Measurements from ENCODE around the gene HARBI1. TPM values are rescaled to one million over a fixed set of nuclear protein-coding genes. Genes with fewer than 3 reads are reported as not detected.

Gene HARBI1
- polyA plus RNA-seq, 1 of the 3 experiments (the other 2 are of a cell fraction), result 2.4 TPM

- H3K36me3 ChIP-seq (replicated peaks in 1 of 2; ENCODE audit: control insufficient read depth in 1 of 2, insufficient read depth in 2 of 2, low read length in 1 of 2), result peaks cover 24 to 66% of the 10 kb centered on the region in 2 experiments
- peaks cover 0 to 11% of the 10 kb centered on the region in 2 experiments; a peak in 1 of 4 replicates for H3K4me1 ChIP-seq (ENCODE audit: control insufficient read depth in 1 of 2, insufficient read depth in 2 of 2, low read depth in 1 of 2, low read length in 1 of 2)
- H3F3A ChIP-seq (replicated peaks; ENCODE audit: insufficient read depth), result peaks cover 11% of the 10 kb centered on the region
- H3K27ac ChIP-seq (ENCODE audit: low read depth in 2 of 2, low read length in 1 of 2), result peak overlapping the region; percentile 24 to 39; a peak in 2 of 4 replicates
- CTCF ChIA-PET, result no interaction called here
- no peaks in the 10 kb centered on the region for H3K79me2 ChIP-seq (ENCODE audit: insufficient read depth)
- TF ChIP-seq RAD21 (IDR thresholded peaks at IDR 0.05; ENCODE audit: low read length) (no peak), GABPA (IDR thresholded peaks at IDR 0.05; ENCODE audit: low read depth) (no peak), GATA2 (CRISPR knock-in tag; IDR thresholded peaks at IDR 0.05) (no peak), JUND (IDR thresholded peaks at IDR 0.05) (no peak), FOXJ3 (CRISPR knock-in tag; IDR thresholded peaks at IDR 0.05) (no peak), EZH2phosphoT487 (IDR thresholded peaks at IDR 0.05; ENCODE audit: borderline replicate concordance, low read depth) (no peak)
- TF ChIP-seq, protein P1, sequence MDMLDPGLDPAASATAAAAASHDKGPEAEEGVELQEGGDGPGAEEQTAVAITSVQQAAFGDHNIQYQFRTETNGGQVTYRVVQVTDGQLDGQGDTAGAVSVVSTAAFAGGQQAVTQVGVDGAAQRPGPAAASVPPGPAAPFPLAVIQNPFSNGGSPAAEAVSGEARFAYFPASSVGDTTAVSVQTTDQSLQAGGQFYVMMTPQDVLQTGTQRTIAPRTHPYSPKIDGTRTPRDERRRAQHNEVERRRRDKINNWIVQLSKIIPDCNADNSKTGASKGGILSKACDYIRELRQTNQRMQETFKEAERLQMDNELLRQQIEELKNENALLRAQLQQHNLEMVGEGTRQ (IDR thresholded peaks at IDR 0.05; ENCODE audit: borderline replicate concordance, low read depth, low read length), result no peak
- TF ChIP-seq, protein P2, sequence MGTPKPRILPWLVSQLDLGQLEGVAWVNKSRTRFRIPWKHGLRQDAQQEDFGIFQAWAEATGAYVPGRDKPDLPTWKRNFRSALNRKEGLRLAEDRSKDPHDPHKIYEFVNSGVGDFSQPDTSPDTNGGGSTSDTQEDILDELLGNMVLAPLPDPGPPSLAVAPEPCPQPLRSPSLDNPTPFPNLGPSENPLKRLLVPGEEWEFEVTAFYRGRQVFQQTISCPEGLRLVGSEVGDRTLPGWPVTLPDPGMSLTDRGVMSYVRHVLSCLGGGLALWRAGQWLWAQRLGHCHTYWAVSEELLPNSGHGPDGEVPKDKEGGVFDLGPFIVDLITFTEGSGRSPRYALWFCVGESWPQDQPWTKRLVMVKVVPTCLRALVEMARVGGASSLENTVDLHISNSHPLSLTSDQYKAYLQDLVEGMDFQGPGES (IDR thresholded peaks at IDR 0.05; ENCODE audit: low read depth, low read length), result no peak
- no peak overlapping the region for H3K4me3 ChIP-seq (ENCODE audit: low read depth in 2 of 2, low read length in 1 of 2)
- 92% methylated on average over 3 of the region's 3 CpGs for WGBS (ENCODE audit: low lambda C conversion rate)
- no peak overlapping the region for H2AFZ ChIP-seq (ENCODE audit: low read depth)
- H3K9ac ChIP-seq, result no peak overlapping the region
- H3K4me2 ChIP-seq, result no peak overlapping the region
- no peak for DNase-seq
- no peaks in the 10 kb centered on the region for H3K27me3 ChIP-seq (ENCODE audit: insufficient read depth)
- no peaks in the 10 kb centered on the region for H3K9me2 ChIP-seq
- no peaks in the 10 kb centered on the region for H3K9me3 ChIP-seq
- POLR2A ChIA-PET, result no interaction called here
- H4K20me1 ChIP-seq (ENCODE audit: insufficient read depth), result no peaks in the 10 kb centered on the region
These were observed 40.2 kb upstream of the HARBI1 start for GRCh38 chr11:46657186-46657585.

DNA sequence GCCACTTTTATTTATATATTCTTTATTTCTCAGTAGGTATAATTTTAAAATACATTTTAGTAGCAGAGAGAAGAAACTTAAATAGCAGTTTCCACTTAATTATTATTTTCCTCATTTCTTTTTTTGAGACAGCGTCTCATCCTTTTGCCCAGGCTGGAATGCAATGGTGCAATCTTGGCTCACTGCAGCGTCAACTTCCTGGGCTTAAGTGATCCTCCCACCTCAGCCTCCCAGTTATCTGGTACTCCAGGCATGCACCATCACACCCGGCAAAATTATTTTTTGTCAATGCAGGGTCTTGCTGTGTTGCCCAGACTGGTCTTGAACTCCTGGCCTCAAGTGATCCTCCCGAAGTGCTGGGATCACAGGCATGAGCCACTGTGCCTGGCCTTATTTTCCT is 38.6 kb upstream of the HARBI1 start:
- no peaks in the 10 kb centered on the region for H3K9me2 ChIP-seq
- ChIA-PET POLR2A (no interaction called here), CTCF (interaction anchor here (1.1 kb wide), 1 partner anchor 25 kb away, joined by 3 read pairs; no protein-coding TSS in a partner anchor)
- H3K9me3 ChIP-seq, result no peaks in the 10 kb centered on the region
- H2AFZ ChIP-seq (ENCODE audit: low read depth), result no peak overlapping the region
- no peak overlapping the region for H3K4me3 ChIP-seq (ENCODE audit: low read depth in 2 of 2, low read length in 1 of 2)
- H3K9ac ChIP-seq, result no peak overlapping the region
- H3K27ac ChIP-seq (ENCODE audit: low read depth in 2 of 2, low read length in 1 of 2), result no peak overlapping the region
- peaks cover 11% of the 10 kb centered on the region for H3F3A ChIP-seq (replicated peaks; ENCODE audit: insufficient read depth)
- H3K27me3 ChIP-seq (ENCODE audit: insufficient read depth), result no peaks in the 10 kb centered on the region
- no peaks in the 10 kb centered on the region for H4K20me1 ChIP-seq (ENCODE audit: insufficient read depth)
- TF ChIP-seq CHD2 (IDR thresholded peaks at IDR 0.05; ENCODE audit: low read length, partially characterized antibody) (no peak), EZH2phosphoT487 (IDR thresholded peaks at IDR 0.05; ENCODE audit: borderline replicate concordance, low read depth) (no peak), RAD21 (IDR thresholded peaks at IDR 0.05; ENCODE audit: low read length) (no peak), NRF1 (IDR thresholded peaks at IDR 0.05; ENCODE audit: low read depth, low read length) (no peak), FOSL2 (IDR thresholded peaks at IDR 0.05; ENCODE audit: borderline replicate concordance, low read depth) (no peak), EP300 (IDR thresholded peaks at IDR 0.05; ENCODE audit: borderline replicate concordance in 1 of 2, low read depth in 1 of 2, low read length in 1 of 2) (no peak), TAF1 (IDR thresholded peaks at IDR 0.05; ENCODE audit: borderline replicate concordance, low read depth, low read length) (no peak), NFIC (IDR thresholded peaks at IDR 0.05; ENCODE audit: borderline replicate concordance) (no peak), FOXJ3 (CRISPR knock-in tag; IDR thresholded peaks at IDR 0.05) (no peak), MXI1 (IDR thresholded peaks at IDR 0.05; ENCODE audit: low read depth, low read length) (no peak), SIN3A (IDR thresholded peaks at IDR 0.05; ENCODE audit: borderline replicate concordance, low read depth, low read length) (no peak), ELF1 (IDR thresholded peaks at IDR 0.05) (no peak), FOXM1 (IDR thresholded peaks at IDR 0.05; ENCODE audit: low read depth) (no peak), YY1 (IDR thresholded peaks at IDR 0.05; ENCODE audit: low read depth) (no peak), TCF12 (IDR thresholded peaks at IDR 0.05) (no peak)
- TF ChIP-seq, protein P3, sequence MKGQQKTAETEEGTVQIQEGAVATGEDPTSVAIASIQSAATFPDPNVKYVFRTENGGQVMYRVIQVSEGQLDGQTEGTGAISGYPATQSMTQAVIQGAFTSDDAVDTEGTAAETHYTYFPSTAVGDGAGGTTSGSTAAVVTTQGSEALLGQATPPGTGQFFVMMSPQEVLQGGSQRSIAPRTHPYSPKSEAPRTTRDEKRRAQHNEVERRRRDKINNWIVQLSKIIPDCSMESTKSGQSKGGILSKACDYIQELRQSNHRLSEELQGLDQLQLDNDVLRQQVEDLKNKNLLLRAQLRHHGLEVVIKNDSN (IDR thresholded peaks at IDR 0.05; ENCODE audit: borderline replicate concordance, low read depth), result no peak
- TF ChIP-seq, protein P1 (IDR thresholded peaks at IDR 0.05; ENCODE audit: borderline replicate concordance, low read depth, low read length), result no peak
- TF ChIP-seq, protein P4, sequence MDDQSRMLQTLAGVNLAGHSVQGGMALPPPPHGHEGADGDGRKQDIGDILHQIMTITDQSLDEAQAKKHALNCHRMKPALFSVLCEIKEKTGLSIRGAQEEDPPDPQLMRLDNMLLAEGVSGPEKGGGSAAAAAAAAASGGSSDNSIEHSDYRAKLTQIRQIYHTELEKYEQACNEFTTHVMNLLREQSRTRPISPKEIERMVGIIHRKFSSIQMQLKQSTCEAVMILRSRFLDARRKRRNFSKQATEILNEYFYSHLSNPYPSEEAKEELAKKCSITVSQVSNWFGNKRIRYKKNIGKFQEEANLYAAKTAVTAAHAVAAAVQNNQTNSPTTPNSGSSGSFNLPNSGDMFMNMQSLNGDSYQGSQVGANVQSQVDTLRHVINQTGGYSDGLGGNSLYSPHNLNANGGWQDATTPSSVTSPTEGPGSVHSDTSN (IDR thresholded peaks at IDR 0.05), result no peak
- peaks cover 0 to 11% of the 10 kb centered on the region in 2 experiments; a peak in 1 of 4 replicates for H3K4me1 ChIP-seq (ENCODE audit: control insufficient read depth in 1 of 2, insufficient read depth in 2 of 2, low read depth in 1 of 2, low read length in 1 of 2)
- no peak for DNase-seq
- WGBS (ENCODE audit: low lambda C conversion rate), result 83% methylated on average over 4 of the region's 4 CpGs
- H3K36me3 ChIP-seq (replicated peaks in 1 of 2; ENCODE audit: control insufficient read depth in 1 of 2, insufficient read depth in 2 of 2, low read length in 1 of 2), result peaks cover 29 to 70% of the 10 kb centered on the region in 2 experiments
- no peak overlapping the region for H3K4me2 ChIP-seq
- no peaks in the 10 kb centered on the region for H3K79me2 ChIP-seq (ENCODE audit: insufficient read depth)

All from SK-N-SH (cell line).